GM19043 (cell line): ENCODE data around the gene SYNGR2.

Experiments used
- ATAC-seq: cut with Tn5 transposase; IDR thresholded peaks from one replicate; pipeline ENCODE4 v1.9.1; 2021; ENCODE audit warnings: low read depth; ENCODE audit not compliant: unreplicated experiment

SYNGR2 gene

GRCh38 chr17:78197147-78197832 is 28.9 kb downstream of the SYNGR2 start:
- no peak for ATAC-seq

GRCh38 chr17:78200451-78200850 is 32.1 kb downstream of the SYNGR2 start:
- ATAC-seq: no peak

GRCh38 chr17:78202666-78203065 is 34.3 kb downstream of the SYNGR2 start:
- ATAC-seq: no peak

GRCh38 chr17:78204387-78205123 is 36.2 kb downstream of the SYNGR2 start:
- ATAC-seq: no peak

- no peak for ATAC-seq
Observed at GRCh38 chr17:78205124-78205775, 36.9 kb downstream of the SYNGR2 start.

GRCh38 chr17:78206298-78206697 is 37.9 kb downstream of the SYNGR2 start:
- no peak for ATAC-seq

- ATAC-seq: no peak
Observed at GRCh38 chr17:78208486-78208885, 40.1 kb downstream of the SYNGR2 start.

- ATAC-seq: no peak
Observed at GRCh38 chr17:78210111-78210510, 41.7 kb downstream of the SYNGR2 start.

GRCh38 chr17:78211032-78211431 is 42.7 kb downstream of the SYNGR2 start:
- ATAC-seq: no peak

- ATAC-seq: peak; percentile 84
Observed at GRCh38 chr17:78214016-78214705, 45.8 kb downstream of the SYNGR2 start, which contains the start of gene BIRC5. Gene BIRC5, plus strand, starts transcription at chr17:78214253. Its CDS starts 64 bp downstream, at chr17:78214317.

GRCh38 chr17:78214706-78215061 is 46.3 kb downstream of the SYNGR2 start:
- no peak for ATAC-seq

GRCh38 chr17:78219396-78220150 is 51.2 kb downstream of the SYNGR2 start:
- no peak for ATAC-seq
